RWPE1 (cell line): Measurements from ENCODE around the gene GRM5.

Experiments used
- CTCF ChIA-PET: fragments of 350-600 bp; sonication (Branson Sonifier 250); formaldehyde crosslinking; extraction: SDS; loops from one replicate; lab custom pipeline; 2021; lab: Yijun Ruan, JAX
- POLR2A ChIA-PET: fragments of 400-600 bp; formaldehyde crosslinking; extraction: SDS; loops from one replicate; lab custom pipeline; 2020; ENCODE audit warnings: antibody characterized with exemption; ENCODE audit not compliant: low non-redundant PET; lab: Yijun Ruan, JAX
- DNase-seq: peaks from one replicate; pipeline ENCODE4 v3.0.0; 2012; ENCODE audit warnings: low spot score
- H3K27ac ChIP-seq: fragments of 450-650 bp; 2 replicates; pipeline ENCODE4 v1.5.1; 2017
- CTCF ChIP-seq: fragments of 450-650 bp; conservative IDR thresholded peaks from 2 replicates; pipeline ENCODE4 v1.5.1; 2017; ENCODE audit warnings: low read depth, mild to moderate bottlenecking

GRM5 gene

GRCh38 chr11:88818978-88819377 is 246.8 kb downstream of the GRM5 start:
- no peak for DNase-seq
- ChIA-PET POLR2A (no interaction called here), CTCF (interaction anchor here (0.7 kb wide), 1 partner anchor 187 kb away, joined by 3 read pairs; no protein-coding TSS in a partner anchor)
- no peak overlapping the region for H3K27ac ChIP-seq
- TF ChIP-seq CTCF, result no peak

- POLR2A ChIA-PET, result no interaction called here
- TF ChIP-seq CTCF, result no peak
- CTCF ChIA-PET, result no interaction called here
- no peak overlapping the region for H3K27ac ChIP-seq
- DNase-seq, result no peak
Measured at GRCh38 chr11:88815505-88815904, 250.3 kb downstream of the GRM5 start.

GRCh38 chr11:88814076-88814475 is 251.7 kb downstream of the GRM5 start:
- ChIA-PET CTCF (no interaction called here), POLR2A (no interaction called here)
- no peak for DNase-seq
- no peak for TF ChIP-seq CTCF
- H3K27ac ChIP-seq, result no peak overlapping the region

GRCh38 chr11:88813233-88813915 is 252.4 kb downstream of the GRM5 start:
- H3K27ac ChIP-seq, result no peak overlapping the region
- no peak for DNase-seq

GRCh38 chr11:88810420-88811097 is 255.2 kb downstream of the GRM5 start:
- no peak for TF ChIP-seq CTCF
- H3K27ac ChIP-seq, result no peak overlapping the region
- CTCF ChIA-PET, result interaction anchor here (0.8 kb wide), 1 partner anchor 1852 kb away, joined by 3 read pairs; no protein-coding TSS in a partner anchor
- POLR2A ChIA-PET, result no interaction called here
- no peak for DNase-seq

More at GRCh38 chr11:88813233-88813915, 252.4 kb downstream of the GRM5 start:
- ChIA-PET CTCF (interaction anchor here (0.6 kb wide), 1 partner anchor 207 kb away, joined by 3 read pairs; no protein-coding TSS in a partner anchor), POLR2A (no interaction called here)
- TF ChIP-seq CTCF, result no peak

GRCh38 chr11:88809126-88809525 is 256.7 kb downstream of the GRM5 start:
- CTCF ChIA-PET, result no interaction called here
- POLR2A ChIA-PET, result no interaction called here
- no peak overlapping the region for H3K27ac ChIP-seq
- no peak for DNase-seq
- no peak for TF ChIP-seq CTCF
